ENCODE measurements around the gene C17orf114.

GRCh38 chr17:4837471-4838308 lies 35.6 kb upstream of the C17orf114 start:
- TF ChIP-seq, protein P1, sequence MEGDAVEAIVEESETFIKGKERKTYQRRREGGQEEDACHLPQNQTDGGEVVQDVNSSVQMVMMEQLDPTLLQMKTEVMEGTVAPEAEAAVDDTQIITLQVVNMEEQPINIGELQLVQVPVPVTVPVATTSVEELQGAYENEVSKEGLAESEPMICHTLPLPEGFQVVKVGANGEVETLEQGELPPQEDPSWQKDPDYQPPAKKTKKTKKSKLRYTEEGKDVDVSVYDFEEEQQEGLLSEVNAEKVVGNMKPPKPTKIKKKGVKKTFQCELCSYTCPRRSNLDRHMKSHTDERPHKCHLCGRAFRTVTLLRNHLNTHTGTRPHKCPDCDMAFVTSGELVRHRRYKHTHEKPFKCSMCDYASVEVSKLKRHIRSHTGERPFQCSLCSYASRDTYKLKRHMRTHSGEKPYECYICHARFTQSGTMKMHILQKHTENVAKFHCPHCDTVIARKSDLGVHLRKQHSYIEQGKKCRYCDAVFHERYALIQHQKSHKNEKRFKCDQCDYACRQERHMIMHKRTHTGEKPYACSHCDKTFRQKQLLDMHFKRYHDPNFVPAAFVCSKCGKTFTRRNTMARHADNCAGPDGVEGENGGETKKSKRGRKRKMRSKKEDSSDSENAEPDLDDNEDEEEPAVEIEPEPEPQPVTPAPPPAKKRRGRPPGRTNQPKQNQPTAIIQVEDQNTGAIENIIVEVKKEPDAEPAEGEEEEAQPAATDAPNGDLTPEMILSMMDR (IDR thresholded peaks at IDR 0.05): no peak
- TF ChIP-seq EP300 (IDR thresholded peaks at IDR 0.05) (no peak), POLR2AphosphoS5 (IDR thresholded peaks at IDR 0.05) (no peak), POLR2A (IDR thresholded peaks at IDR 0.05) (no peak)

Data from suprapubic skin (tissue), 4 donors.